A673 (cell line): Measurements from ENCODE around the gene LRRC4B. TPM values are rescaled to one million over a fixed set of nuclear protein-coding genes. Genes with fewer than 3 reads are reported as not detected.

Experiments
- BruUV-seq: library from RNA; stranded (reverse); fragments of 400-500 nt; replicated peaks from 2 replicates; lab custom pipeline; 2021; lab: Mats Ljungman, UMichigan
- CTCF ChIA-PET: fragments of 300-600 bp; sonication (Branson Sonifier 250); formaldehyde crosslinking; loops from one replicate; lab custom pipeline; 2022; ENCODE audit warnings: antibody characterized with exemption; lab: Charles Lee
- POLR2A ChIA-PET: fragments of 300-600 bp; sonication (Branson Sonifier 250); formaldehyde crosslinking; loops from one replicate; lab custom pipeline; 2022; ENCODE audit warnings: antibody characterized with exemption; ENCODE audit not compliant: low non-redundant PET; lab: Charles Lee
- DNase-seq: peaks from one replicate; pipeline ENCODE4 v3.0.0-alpha.2; 2015; ENCODE audit warnings: low spot score
- H3K27ac ChIP-seq: fragments of 200-600 bp; sonication (generic); 2 replicates; pipeline ENCODE4 v1.5.1; 2016; ENCODE audit warnings: mixed run types, low read depth, mild to moderate bottlenecking, mixed read lengths, antibody characterized with exemption, low read length; ENCODE audit not compliant: poor library complexity, severe bottlenecking
- H3K27me3 ChIP-seq: fragments of 200-600 bp; sonication (generic); replicated peaks from 2 replicates; pipeline ENCODE4 v1.6.1; 2017; ENCODE audit warnings: mixed run types, low read depth, mild to moderate bottlenecking, mixed read lengths, antibody characterized with exemption, low read length; ENCODE audit not compliant: insufficient read depth, poor library complexity
- H3K36me3 ChIP-seq: fragments of 200-600 bp; sonication (generic); 2 replicates; pipeline ENCODE4 v1.6.1; 2016; ENCODE audit warnings: mixed run types, mild to moderate bottlenecking, mixed read lengths, antibody characterized with exemption, low read length; ENCODE audit not compliant: insufficient read depth, poor library complexity, severe bottlenecking
- H3K4me1 ChIP-seq: fragments of 200-600 bp; sonication (generic); 2 replicates; pipeline ENCODE4 v1.6.1; 2017; ENCODE audit warnings: mixed run types, mild to moderate bottlenecking, mixed read lengths, antibody characterized with exemption, low read length; ENCODE audit not compliant: insufficient read depth, poor library complexity, severe bottlenecking
- H3K4me3 ChIP-seq: fragments of 200-600 bp; sonication (generic); 2 replicates; pipeline ENCODE4 v1.5.1; 2016; ENCODE audit warnings: low read depth, mixed run types, mild to moderate bottlenecking, mixed read lengths, low read length; ENCODE audit not compliant: poor library complexity, severe bottlenecking
- H3K9me3 ChIP-seq: fragments of 200-600 bp; sonication (generic); 2 replicates; pipeline ENCODE4 v1.6.1; 2016; ENCODE audit warnings: mixed run types, low read depth, mild to moderate bottlenecking, mixed read lengths, antibody characterized with exemption, low read length; ENCODE audit not compliant: poor library complexity, severe bottlenecking
- EZH2 ChIP-seq: fragments of 200-600 bp; sonication (generic); IDR thresholded peaks from 2 replicates; pipeline ENCODE4 v1.6.1; 2017; ENCODE audit warnings: borderline replicate concordance, low read depth, mild to moderate bottlenecking, mixed read lengths, antibody characterized with exemption, low read length; ENCODE audit not compliant: poor library complexity, severe bottlenecking
- intact Hi-C: fragments of 100-400 bp; cut with micrococcal nuclease; formaldehyde crosslinking; loops from one replicate; pipeline ENCODE4 v1.10.0; 2022; ENCODE audit not compliant: unreplicated experiment
- total RNA-seq: library from RNA; stranded (reverse); gene quantifications from 2 replicates; pipeline ENCODE4 v1.2.3, GENCODE V29; 2021
- TF ChIP-seq, protein P1 (sequence below): fragments of 300-800, 200-600 bp; sonication (generic); conservative IDR thresholded peaks from 2 replicates; pipeline ENCODE4 v1.5.1; 2017; ENCODE audit warnings: low read depth, mild to moderate bottlenecking, antibody characterized with exemption, low read length, moderate library complexity, mixed read lengths

Gene LRRC4B
- total RNA-seq, 1 experiment from 2014 or later: 23.1 TPM

DNA sequence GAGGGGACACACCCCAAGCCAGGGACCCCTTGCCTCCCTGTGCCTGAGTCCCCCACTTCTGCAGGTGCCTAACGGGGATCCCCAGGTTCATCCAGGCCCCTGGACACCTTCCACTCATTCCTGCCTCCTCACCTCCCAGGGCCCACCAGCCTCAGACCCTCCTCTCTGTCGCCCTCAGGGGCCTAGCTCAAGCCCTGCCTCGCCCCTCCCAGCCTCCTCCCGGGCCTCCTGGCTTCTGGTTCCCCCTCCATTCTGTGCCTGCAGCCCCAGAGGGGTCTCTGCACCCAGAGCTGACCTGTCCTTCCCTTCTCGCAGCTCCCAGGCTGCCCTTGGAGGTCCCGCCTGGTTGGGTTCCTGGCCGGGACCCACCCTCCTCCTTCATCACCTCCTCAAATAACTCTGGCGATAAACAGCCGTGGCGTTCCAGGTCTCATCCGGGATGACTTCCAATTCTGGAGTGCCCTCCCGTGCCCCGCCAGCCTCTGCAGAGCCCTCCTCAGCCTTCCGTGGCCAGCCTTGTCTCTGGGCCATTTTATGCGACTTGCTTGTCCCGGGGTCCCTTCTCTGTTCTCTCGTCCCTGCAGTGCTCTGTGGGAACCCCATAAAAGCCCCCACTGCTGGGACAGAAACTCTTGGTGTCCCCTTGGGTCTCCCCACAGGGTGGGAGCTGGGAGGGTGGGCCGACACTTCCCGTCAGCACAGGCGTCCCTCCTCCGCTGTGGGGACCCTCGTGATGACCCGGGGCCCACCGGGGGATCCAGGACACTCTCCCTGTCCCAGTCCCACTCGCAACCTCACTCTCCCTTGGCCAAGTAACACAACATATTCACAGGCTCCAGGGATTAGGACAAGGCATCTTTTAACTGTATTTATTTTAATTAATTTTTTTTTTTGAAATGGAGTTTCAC is 66.4 kb downstream of the LRRC4B start:
- ChIA-PET POLR2A (no interaction called here), CTCF (no interaction called here)
- no peak overlapping the region for H3K4me3 ChIP-seq
- no peak overlapping the region for H3K27ac ChIP-seq
- no peaks in the 10 kb centered on the region for H3K36me3 ChIP-seq
- DNase-seq: no peak
- TF ChIP-seq, protein P1, sequence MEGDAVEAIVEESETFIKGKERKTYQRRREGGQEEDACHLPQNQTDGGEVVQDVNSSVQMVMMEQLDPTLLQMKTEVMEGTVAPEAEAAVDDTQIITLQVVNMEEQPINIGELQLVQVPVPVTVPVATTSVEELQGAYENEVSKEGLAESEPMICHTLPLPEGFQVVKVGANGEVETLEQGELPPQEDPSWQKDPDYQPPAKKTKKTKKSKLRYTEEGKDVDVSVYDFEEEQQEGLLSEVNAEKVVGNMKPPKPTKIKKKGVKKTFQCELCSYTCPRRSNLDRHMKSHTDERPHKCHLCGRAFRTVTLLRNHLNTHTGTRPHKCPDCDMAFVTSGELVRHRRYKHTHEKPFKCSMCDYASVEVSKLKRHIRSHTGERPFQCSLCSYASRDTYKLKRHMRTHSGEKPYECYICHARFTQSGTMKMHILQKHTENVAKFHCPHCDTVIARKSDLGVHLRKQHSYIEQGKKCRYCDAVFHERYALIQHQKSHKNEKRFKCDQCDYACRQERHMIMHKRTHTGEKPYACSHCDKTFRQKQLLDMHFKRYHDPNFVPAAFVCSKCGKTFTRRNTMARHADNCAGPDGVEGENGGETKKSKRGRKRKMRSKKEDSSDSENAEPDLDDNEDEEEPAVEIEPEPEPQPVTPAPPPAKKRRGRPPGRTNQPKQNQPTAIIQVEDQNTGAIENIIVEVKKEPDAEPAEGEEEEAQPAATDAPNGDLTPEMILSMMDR: no peak
- H3K27me3 ChIP-seq: peaks cover 27% of the 10 kb centered on the region
- H3K4me1 ChIP-seq: no peaks in the 10 kb centered on the region
- intact Hi-C loops: no loop called here
- H3K9me3 ChIP-seq: no peaks in the 10 kb centered on the region
- no TSS peak for BruUV-seq

DNA sequence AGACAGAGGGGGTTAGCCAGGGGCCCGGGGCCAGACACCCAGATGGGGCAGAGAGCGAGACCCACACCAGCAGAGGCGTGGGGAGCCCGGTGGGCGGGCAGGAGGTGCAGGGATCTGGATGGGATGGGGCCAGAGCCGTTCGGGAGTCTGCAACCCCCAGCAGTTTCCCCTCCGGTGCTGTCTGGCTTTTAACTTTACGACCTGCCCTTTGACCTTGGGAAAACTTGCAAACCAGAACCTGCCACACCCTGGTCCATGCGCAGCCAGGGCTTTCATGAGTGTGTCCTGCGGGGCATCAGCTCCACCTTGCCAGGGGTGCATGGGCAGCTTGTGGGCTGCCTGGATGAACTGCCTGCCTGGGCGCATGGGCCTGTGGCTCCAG is 67.1 kb downstream of the LRRC4B start:
- DNase-seq: no peak
- H3K27ac ChIP-seq: no peak overlapping the region
- H3K4me3 ChIP-seq: no peak overlapping the region
- H3K36me3 ChIP-seq: no peaks in the 10 kb centered on the region
- ChIA-PET POLR2A (no interaction called here), CTCF (no interaction called here)
- no peaks in the 10 kb centered on the region for H3K9me3 ChIP-seq
- H3K27me3 ChIP-seq: peaks cover 27% of the 10 kb centered on the region
- TF ChIP-seq, protein P1: no peak
- no peak for TF ChIP-seq EZH2
- H3K4me1 ChIP-seq: no peaks in the 10 kb centered on the region
- no TSS peak for BruUV-seq
- intact Hi-C loops: no loop called here

DNA sequence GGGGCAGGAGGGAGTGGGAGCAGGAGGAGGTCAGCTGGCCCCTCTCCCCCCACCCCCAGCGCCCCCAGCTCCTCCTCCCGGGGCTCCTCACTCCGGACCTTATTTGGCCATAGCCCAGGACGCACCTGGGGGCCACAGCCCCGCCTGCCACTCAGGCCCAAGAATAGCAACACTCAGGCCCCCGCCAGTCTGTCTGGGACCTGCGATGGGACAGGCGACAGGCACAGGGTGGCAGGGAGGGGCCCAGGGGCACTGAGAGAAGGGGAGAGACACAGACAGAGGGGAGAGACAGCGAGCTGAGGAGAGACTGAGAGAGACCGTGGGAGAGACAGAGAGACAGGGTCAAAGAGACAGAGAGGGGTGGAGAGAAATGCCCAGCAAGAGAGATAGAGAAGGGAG is 67.5 kb downstream of the LRRC4B start:
- DNase-seq: no peak
- Histone ChIP-seq H3K4me1 (no peaks in the 10 kb centered on the region), H3K36me3 (no peaks in the 10 kb centered on the region), H3K27ac (no peak overlapping the region), H3K9me3 (no peaks in the 10 kb centered on the region), H3K4me3 (no peak overlapping the region), H3K27me3 (peaks cover 27% of the 10 kb centered on the region)
- ChIA-PET CTCF (no interaction called here), POLR2A (no interaction called here)
- TF ChIP-seq EZH2: no peak
- TF ChIP-seq, protein P1: no peak
- no TSS peak for BruUV-seq
- intact Hi-C loops: no loop called here
